H9 (cell line): ENCODE measurements around the gene MIR17HG. TPM values are rescaled to one million over a fixed set of nuclear protein-coding genes. Genes with fewer than 3 reads are reported as not detected.

Experiments
- DNase-seq: peaks from one replicate; pipeline ENCODE4 v3.0.0-alpha.2; 2017
- H2AFZ ChIP-seq: one replicate; pipeline ENCODE4 v1.6.1; 2013; ENCODE audit warnings: mild to moderate bottlenecking, low read length, control low read depth, moderate library complexity
- H2AK5ac ChIP-seq: 2 replicates; pipeline ENCODE4 v1.6.1; 2013; ENCODE audit warnings: low read length, control low read depth, mixed read lengths; ENCODE audit not compliant: insufficient read length
- H2BK120ac ChIP-seq: one replicate; pipeline ENCODE4 v1.6.1; 2013; ENCODE audit warnings: low read depth, mild to moderate bottlenecking, low read length, control low read depth, inconsistent platforms; ENCODE audit not compliant: poor library complexity, severe bottlenecking
- H2BK12ac ChIP-seq: 2 replicates; pipeline ENCODE4 v1.6.1; 2013; ENCODE audit warnings: low read length, control low read depth, mixed read lengths, low read depth; ENCODE audit not compliant: insufficient read length
- H2BK15ac ChIP-seq: 2 replicates; pipeline ENCODE4 v1.6.1; 2013; ENCODE audit warnings: low read depth, low read length, control low read depth
- H2BK20ac ChIP-seq: one replicate; pipeline ENCODE4 v1.6.1; 2013; ENCODE audit warnings: low read depth, mild to moderate bottlenecking, low read length, control low read depth, inconsistent platforms; ENCODE audit not compliant: poor library complexity, severe bottlenecking
- H2BK5ac ChIP-seq: 2 replicates; pipeline ENCODE4 v1.6.1; 2013; ENCODE audit warnings: low read length, control low read depth, mixed read lengths; ENCODE audit not compliant: insufficient read length
- H3K14ac ChIP-seq: 2 replicates; pipeline ENCODE4 v1.6.1; 2013; ENCODE audit warnings: low read length, control low read depth; ENCODE audit not compliant: insufficient read depth
- H3K18ac ChIP-seq: 2 replicates; pipeline ENCODE4 v1.6.1; 2013; ENCODE audit warnings: low read depth, mild to moderate bottlenecking, mixed read lengths, low read length, control low read depth; ENCODE audit not compliant: insufficient read length
- H3K23ac ChIP-seq: 2 replicates; pipeline ENCODE4 v1.6.1; 2013; ENCODE audit warnings: low read length, control low read depth, mixed read lengths, low read depth; ENCODE audit not compliant: insufficient read length
- H3K23me2 ChIP-seq: 2 replicates; pipeline ENCODE4 v1.6.1; 2013; ENCODE audit warnings: low read depth, mild to moderate bottlenecking, mixed read lengths, low read length, control low read depth; ENCODE audit not compliant: insufficient read length, poor library complexity, severe bottlenecking
- H3K27ac ChIP-seq: 2 replicates; pipeline ENCODE4 v1.5.1; 2013; ENCODE audit warnings: low read length, control low read depth, mixed read lengths, low read depth; ENCODE audit not compliant: insufficient read length
- H3K27me3 ChIP-seq: 2 replicates; pipeline ENCODE4 v1.6.1; 2013; ENCODE audit warnings: low read length, control low read depth, inconsistent platforms; ENCODE audit not compliant: insufficient read depth
- H3K4ac ChIP-seq: 2 replicates; pipeline ENCODE4 v1.6.1; 2013; ENCODE audit warnings: low read depth, mild to moderate bottlenecking, control low read depth, inconsistent platforms, low read length, moderate library complexity
- H3K4me1 ChIP-seq: 2 replicates; pipeline ENCODE4 v1.6.1; 2013; ENCODE audit warnings: low read length, control low read depth, inconsistent platforms; ENCODE audit not compliant: insufficient read depth
- H3K4me2 ChIP-seq: 2 replicates; pipeline ENCODE4 v1.6.1; 2013; ENCODE audit warnings: low read length, control low read depth, mixed read lengths; ENCODE audit not compliant: insufficient read length, insufficient read depth
- H3K56ac ChIP-seq: 2 replicates; pipeline ENCODE4 v1.6.1; 2013; ENCODE audit warnings: low read depth, mild to moderate bottlenecking, mixed read lengths, low read length, control low read depth; ENCODE audit not compliant: insufficient read length
- H3K79me1 ChIP-seq: 2 replicates; pipeline ENCODE4 v1.6.1; 2013; ENCODE audit warnings: low read depth, mild to moderate bottlenecking, moderate library complexity, low read length, control low read depth, inconsistent platforms; ENCODE audit not compliant: insufficient read depth, poor library complexity, severe bottlenecking
- H3K79me2 ChIP-seq: 2 replicates; pipeline ENCODE4 v1.6.1; 2013; ENCODE audit warnings: low read length, control low read depth, inconsistent platforms; ENCODE audit not compliant: insufficient read depth
- H3K9ac ChIP-seq: 2 replicates; pipeline ENCODE4 v1.6.1; 2013; ENCODE audit warnings: low read length, control low read depth, mixed read lengths; ENCODE audit not compliant: insufficient read length; ENCODE audit errors: extremely low read depth
- H3K9me3 ChIP-seq: one replicate; pipeline ENCODE4 v1.6.1; 2013; ENCODE audit warnings: low read depth, low read length, inconsistent platforms; ENCODE audit not compliant: control insufficient read depth
- H3T11ph ChIP-seq: one replicate; pipeline ENCODE4 v1.6.1; 2013; ENCODE audit warnings: mild to moderate bottlenecking, low read length, control low read depth, inconsistent platforms
- H4K20me1 ChIP-seq: one replicate; pipeline ENCODE4 v1.6.1; 2013; ENCODE audit not compliant: control insufficient read depth, insufficient read length, insufficient read depth
- H4K5ac ChIP-seq: 2 replicates; pipeline ENCODE4 v1.6.1; 2013; ENCODE audit warnings: low read depth, mild to moderate bottlenecking, mixed read lengths, low read length, control low read depth; ENCODE audit not compliant: insufficient read length
- H4K8ac ChIP-seq: replicated peaks from 2 replicates; pipeline ENCODE4 v1.6.1; 2013; ENCODE audit warnings: low read length, control low read depth, mixed read lengths, low read depth; ENCODE audit not compliant: insufficient read length
- H4K91ac ChIP-seq: 2 replicates; pipeline ENCODE4 v1.6.1; 2013; ENCODE audit warnings: low read depth, mild to moderate bottlenecking, moderate library complexity, mixed read lengths, low read length, control low read depth; ENCODE audit not compliant: insufficient read length
- H3K27ac Mint-ChIP-seq, 3 experiments: 2 replicates in 2 of 3; 3 replicates in 1 of 3; pipeline ENCODE4 v1.8.0; 2020 to 2021; ENCODE audit warnings: mixed read lengths in 3 of 3, mild to moderate bottlenecking in 1 of 3, moderate library complexity in 1 of 3
- H3K27me3 Mint-ChIP-seq: 2 replicates; pipeline ENCODE4 v1.8.0; 2021; ENCODE audit warnings: low read depth, mild to moderate bottlenecking, moderate library complexity, mixed read lengths
- H3K36me3 Mint-ChIP-seq, 3 experiments: 2 replicates in 2 of 3; 3 replicates in 1 of 3; pipeline ENCODE4 v1.8.0; 2020 to 2021; ENCODE audit warnings: low read depth in 3 of 3, mixed read lengths in 3 of 3; ENCODE audit not compliant: insufficient read depth in 1 of 3
- H3K4me1 Mint-ChIP-seq, 2 experiments: 2 replicates each; pipeline ENCODE4 v1.8.0; 2020; ENCODE audit warnings: mixed read lengths in 2 of 2
- H3K4me3 Mint-ChIP-seq, 2 experiments: 2 replicates in 1 of 2; 3 replicates in 1 of 2; pipeline ENCODE4 v1.8.0; 2020 to 2021; ENCODE audit warnings: mild to moderate bottlenecking in 2 of 2, mixed read lengths in 2 of 2, moderate library complexity in 1 of 2
- H3K9me3 Mint-ChIP-seq, 2 experiments: 2 replicates in 1 of 2; 3 replicates in 1 of 2; pipeline ENCODE4 v1.8.0; 2020; ENCODE audit warnings: mild to moderate bottlenecking in 2 of 2, mixed read lengths in 2 of 2, moderate library complexity in 1 of 2
- CTCF ChIP-seq: fragments of 200-600 bp; sonication (generic); conservative IDR thresholded peaks from 3 replicates; pipeline ENCODE4 v1.8.0; 2021; ENCODE audit warnings: antibody characterized with exemption, mild to moderate bottlenecking
- WGBS: extraction: QIAGEN DNeasy Blood & Tissue Kit; methylation state at CpG from one replicate; pipeline ENCODE4 v1.1.7; 2013; ENCODE audit warnings: missing lambda C conversion rate, low lambda C conversion rate, mixed read lengths; ENCODE audit not compliant: insufficient read length; ENCODE audit errors: extremely low coverage; 5-methylcytosine and 5-hydroxymethylcytosine counted together
- total RNA-seq: library from RNA; stranded (reverse); gene quantifications from 2 replicates; pipeline ENCODE4 v1.2.1, GENCODE V29; 2021

MIR17HG gene
- total RNA-seq, 1 experiment from 2014 or later: 38.7 TPM

GRCh38 chr13:91323349-91323748 lies 24.1 kb upstream of the MIR17HG start:
- no peak for DNase-seq
- WGBS: no CpG with 5 or more reads among the region's 3 CpGs
- no peak for TF ChIP-seq CTCF
- Histone ChIP-seq H2BK12ac (no peak overlapping the region), H4K20me1 (no peaks in the 10 kb centered on the region), H3K4me1 (no peaks in the 10 kb centered on the region), H3T11ph (no peak overlapping the region), H3K23me2 (no peaks in the 10 kb centered on the region), H4K8ac (no peak overlapping the region), H3K23ac (no peak overlapping the region), H3K27me3 (no peaks in the 10 kb centered on the region), H3K79me2 (no peaks in the 10 kb centered on the region), H3K9me3 (no peaks in the 10 kb centered on the region), H2BK5ac (no peak overlapping the region), H3K56ac (no peak overlapping the region), H2BK20ac (no peak overlapping the region), H3K4me2 (no peak overlapping the region), H3K79me1 (no peaks in the 10 kb centered on the region), H3K14ac (no peak overlapping the region), H2BK120ac (no peak overlapping the region), H3K4ac (no peak overlapping the region), H4K5ac (no peak overlapping the region), H2BK15ac (no peak overlapping the region), H2AFZ (no peak overlapping the region), H2AK5ac (no peak overlapping the region), H4K91ac (no peak overlapping the region), H3K18ac (no peak overlapping the region), H3K9ac (no peak overlapping the region), H3K27ac (no peak overlapping the region)
- Mint-ChIP-seq H3K27ac (no peak overlapping the region), H3K27me3 (peaks cover 2% of the 10 kb centered on the region; the same call in 1 of the 2 replicates), H3K4me3 (no peak overlapping the region), H3K4me1 (0 out of 4 replicates have a peak, but pooled peaks cover 0 to 6% of the 10 kb centered on the region in 2 experiments), H3K36me3 (no peaks in the 10 kb centered on the region), H3K9me3 (no peaks in the 10 kb centered on the region)
